ENCODE data around the gene BCL7C. TPM values are rescaled to one million over a fixed set of nuclear protein-coding genes. Genes with fewer than 3 reads are reported as not detected.
A peak's percentile ranks its signal among the peaks of the same experiment; 100 is the strongest.

Gene BCL7C
- total RNA-seq, 1 experiment from 2014 or later = 45.8 TPM

DNA sequence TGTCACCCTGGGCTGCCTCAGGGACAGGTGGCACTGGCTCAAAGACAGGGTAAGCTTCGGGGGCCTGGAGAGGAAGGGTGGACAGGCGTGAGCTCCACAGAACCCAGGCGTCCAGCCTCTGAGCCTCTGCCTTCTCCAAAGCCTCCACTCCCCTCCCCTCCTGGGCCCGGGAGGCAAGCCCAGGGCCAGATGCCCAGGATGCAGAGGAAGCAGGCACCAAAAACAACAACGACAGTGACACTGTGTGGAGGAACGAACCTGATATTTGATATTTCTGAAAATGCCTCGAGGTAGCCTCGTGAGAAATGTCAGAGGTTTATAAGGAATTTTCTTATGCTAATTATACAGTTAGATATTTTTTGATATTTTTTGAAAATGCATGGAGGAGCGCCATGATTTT is 6.0 kb downstream of the BCL7C start:
- TF ChIP-seq TCF7L2 (IDR thresholded peaks at IDR 0.05; ENCODE audit: low read depth, low read length) (no peak), POLR2AphosphoS5 (IDR thresholded peaks at IDR 0.05; ENCODE audit: low read depth, low read length) (no peak), SIN3A (IDR thresholded peaks at IDR 0.05; ENCODE audit: borderline replicate concordance, insufficient read depth, low read depth, low read length) (no peak)
- TF ChIP-seq, protein P1, sequence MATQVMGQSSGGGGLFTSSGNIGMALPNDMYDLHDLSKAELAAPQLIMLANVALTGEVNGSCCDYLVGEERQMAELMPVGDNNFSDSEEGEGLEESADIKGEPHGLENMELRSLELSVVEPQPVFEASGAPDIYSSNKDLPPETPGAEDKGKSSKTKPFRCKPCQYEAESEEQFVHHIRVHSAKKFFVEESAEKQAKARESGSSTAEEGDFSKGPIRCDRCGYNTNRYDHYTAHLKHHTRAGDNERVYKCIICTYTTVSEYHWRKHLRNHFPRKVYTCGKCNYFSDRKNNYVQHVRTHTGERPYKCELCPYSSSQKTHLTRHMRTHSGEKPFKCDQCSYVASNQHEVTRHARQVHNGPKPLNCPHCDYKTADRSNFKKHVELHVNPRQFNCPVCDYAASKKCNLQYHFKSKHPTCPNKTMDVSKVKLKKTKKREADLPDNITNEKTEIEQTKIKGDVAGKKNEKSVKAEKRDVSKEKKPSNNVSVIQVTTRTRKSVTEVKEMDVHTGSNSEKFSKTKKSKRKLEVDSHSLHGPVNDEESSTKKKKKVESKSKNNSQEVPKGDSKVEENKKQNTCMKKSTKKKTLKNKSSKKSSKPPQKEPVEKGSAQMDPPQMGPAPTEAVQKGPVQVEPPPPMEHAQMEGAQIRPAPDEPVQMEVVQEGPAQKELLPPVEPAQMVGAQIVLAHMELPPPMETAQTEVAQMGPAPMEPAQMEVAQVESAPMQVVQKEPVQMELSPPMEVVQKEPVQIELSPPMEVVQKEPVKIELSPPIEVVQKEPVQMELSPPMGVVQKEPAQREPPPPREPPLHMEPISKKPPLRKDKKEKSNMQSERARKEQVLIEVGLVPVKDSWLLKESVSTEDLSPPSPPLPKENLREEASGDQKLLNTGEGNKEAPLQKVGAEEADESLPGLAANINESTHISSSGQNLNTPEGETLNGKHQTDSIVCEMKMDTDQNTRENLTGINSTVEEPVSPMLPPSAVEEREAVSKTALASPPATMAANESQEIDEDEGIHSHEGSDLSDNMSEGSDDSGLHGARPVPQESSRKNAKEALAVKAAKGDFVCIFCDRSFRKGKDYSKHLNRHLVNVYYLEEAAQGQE (IDR thresholded peaks at IDR 0.05; ENCODE audit: insufficient read depth in 1 of 2, low read depth in 2 of 2, low read length in 1 of 2) = no peak
- TF ChIP-seq, protein P2, sequence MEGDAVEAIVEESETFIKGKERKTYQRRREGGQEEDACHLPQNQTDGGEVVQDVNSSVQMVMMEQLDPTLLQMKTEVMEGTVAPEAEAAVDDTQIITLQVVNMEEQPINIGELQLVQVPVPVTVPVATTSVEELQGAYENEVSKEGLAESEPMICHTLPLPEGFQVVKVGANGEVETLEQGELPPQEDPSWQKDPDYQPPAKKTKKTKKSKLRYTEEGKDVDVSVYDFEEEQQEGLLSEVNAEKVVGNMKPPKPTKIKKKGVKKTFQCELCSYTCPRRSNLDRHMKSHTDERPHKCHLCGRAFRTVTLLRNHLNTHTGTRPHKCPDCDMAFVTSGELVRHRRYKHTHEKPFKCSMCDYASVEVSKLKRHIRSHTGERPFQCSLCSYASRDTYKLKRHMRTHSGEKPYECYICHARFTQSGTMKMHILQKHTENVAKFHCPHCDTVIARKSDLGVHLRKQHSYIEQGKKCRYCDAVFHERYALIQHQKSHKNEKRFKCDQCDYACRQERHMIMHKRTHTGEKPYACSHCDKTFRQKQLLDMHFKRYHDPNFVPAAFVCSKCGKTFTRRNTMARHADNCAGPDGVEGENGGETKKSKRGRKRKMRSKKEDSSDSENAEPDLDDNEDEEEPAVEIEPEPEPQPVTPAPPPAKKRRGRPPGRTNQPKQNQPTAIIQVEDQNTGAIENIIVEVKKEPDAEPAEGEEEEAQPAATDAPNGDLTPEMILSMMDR (IDR thresholded peaks at IDR 0.05) = no peak
- H3K27ac ChIP-seq (ENCODE audit: low read length) = no peak overlapping the region

DNA sequence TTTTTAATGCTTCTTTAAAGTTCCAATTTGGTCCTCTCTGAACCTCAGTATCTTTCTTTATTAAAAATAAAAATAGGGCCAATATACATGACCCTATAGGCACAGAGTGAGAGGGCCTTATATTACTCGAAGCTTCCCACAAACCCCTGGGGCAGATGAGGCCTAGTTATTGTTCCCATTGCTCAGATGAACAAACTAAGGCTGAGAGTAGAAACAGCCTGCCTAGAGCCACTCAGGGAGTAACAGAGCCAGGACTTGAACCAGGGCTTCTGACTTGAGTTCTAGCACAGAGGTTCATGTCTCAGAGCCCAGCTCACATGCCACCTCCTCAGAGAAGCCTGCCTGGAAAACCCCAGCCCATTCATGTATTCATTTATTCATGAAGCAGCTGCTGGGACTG is 7.7 kb downstream of the BCL7C start:
- ATAC-seq (no peak), DNase-seq (ENCODE audit: low read depth, low spot score) (no peak)
- H3K27ac ChIP-seq (ENCODE audit: low read length) = no peak overlapping the region
- ChIA-PET POLR2A (no interaction called here), CTCF (no interaction called here)
- TF ChIP-seq TCF7L2 (IDR thresholded peaks at IDR 0.05; ENCODE audit: low read depth, low read length) (no peak), POLR2AphosphoS5 (IDR thresholded peaks at IDR 0.05; ENCODE audit: low read depth, low read length) (no peak), SIN3A (IDR thresholded peaks at IDR 0.05; ENCODE audit: borderline replicate concordance, insufficient read depth, low read depth, low read length) (no peak)
- TF ChIP-seq, protein P1 (IDR thresholded peaks at IDR 0.05; ENCODE audit: insufficient read depth in 1 of 2, low read depth in 2 of 2, low read length in 1 of 2) = no peak
- TF ChIP-seq, protein P2 (IDR thresholded peaks at IDR 0.05) = no peak
- H3K4me1 ChIP-seq (ENCODE audit: control insufficient read depth, insufficient read depth, low read length) = no peaks in the 10 kb centered on the region
- no peaks in the 10 kb centered on the region for H3K36me3 ChIP-seq (ENCODE audit: control insufficient read depth, insufficient read depth, low read length)
- BruUV-seq (replicated peaks) = no TSS peak
- H3K4me3 ChIP-seq (ENCODE audit: low read depth in 2 of 2, low read length in 2 of 2) = no peak overlapping the region
- H3K27me3 ChIP-seq (ENCODE audit: control insufficient read depth, insufficient read depth, low read length) = no peaks in the 10 kb centered on the region
- in situ Hi-C loops (cut with HindIII; ENCODE audit: low pct_unique_long_range_greater_than_20kb, low sequenced_read_pairs) (no loop called here), intact Hi-C loops (cut with micrococcal nuclease; ENCODE audit: unreplicated experiment) (no loop called here)
- H3K9me3 ChIP-seq (ENCODE audit: control insufficient read depth, insufficient read depth, low read depth, low read length) = no peaks in the 10 kb centered on the region

More for the DNA sequence above, 6.0 kb downstream of the BCL7C start:
- Histone ChIP-seq H3K36me3 (ENCODE audit: control insufficient read depth, insufficient read depth, low read length) (no peaks in the 10 kb centered on the region), H3K4me1 (ENCODE audit: control insufficient read depth, insufficient read depth, low read length) (peaks cover 4% of the 10 kb centered on the region; the same call in 1 of the 2 replicates), H3K4me3 (ENCODE audit: low read depth in 2 of 2, low read length in 2 of 2) (no peak overlapping the region), H3K9me3 (ENCODE audit: control insufficient read depth, insufficient read depth, low read depth, low read length) (no peaks in the 10 kb centered on the region), H3K27me3 (ENCODE audit: control insufficient read depth, insufficient read depth, low read length) (no peaks in the 10 kb centered on the region)
- DNase-seq (ENCODE audit: low read depth, low spot score) = no peak
- intact Hi-C loops (cut with micrococcal nuclease; ENCODE audit: unreplicated experiment) (no loop called here), in situ Hi-C loops (cut with HindIII; ENCODE audit: low pct_unique_long_range_greater_than_20kb, low sequenced_read_pairs) (no loop called here)
- 0 out of 2 replicates have a peak, but pooled peaks have one; percentile 6 for ATAC-seq
- CTCF ChIA-PET = no interaction called here
- BruUV-seq (replicated peaks) = no TSS peak
- POLR2A ChIA-PET = no interaction called here
